Stimulated activated CD8-positive, alpha-beta memory T cell treated with anti-CD3 and anti-CD28 coated beads, Interleukin-15, amount 100 ng/mL, for 48 hours (primary cell): Measurements from ENCODE around the gene UBAP1L.

Experiments used
- DNase-seq, 2 donors: peaks; one replicate each; pipeline ENCODE4 v3.0.0-alpha.2; 2020; ENCODE audit warnings: low read depth in 2 of 2

Gene UBAP1L

GRCh38 chr15:65066635-65067316 is 48.2 kb downstream of the UBAP1L start:
- no peak for DNase-seq

- DNase-seq, result no peak
These were observed 48.9 kb downstream of the UBAP1L start for GRCh38 chr15:65066001-65066634.

DNA sequence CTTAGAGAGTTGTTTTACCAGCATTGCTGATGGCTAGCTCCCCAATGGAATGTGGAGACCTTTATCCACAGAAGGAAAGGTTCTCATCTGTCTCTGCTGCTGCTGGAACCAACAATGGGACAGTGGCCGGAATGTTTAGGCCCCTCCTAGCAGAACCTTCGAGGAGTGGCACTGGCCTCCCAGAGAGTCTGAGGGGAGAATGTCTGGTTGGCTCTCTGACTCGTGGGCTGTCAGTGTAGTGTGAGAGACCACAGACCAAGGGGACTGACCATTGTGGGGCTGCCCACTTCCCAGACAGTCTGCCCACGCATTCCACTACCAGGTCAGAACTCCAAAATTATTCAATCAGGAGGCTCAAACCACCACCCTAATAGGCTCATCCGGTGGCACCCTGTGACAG is 52.3 kb downstream of the UBAP1L start:
- DNase-seq, result no peak

GRCh38 chr15:65062061-65062460 is 52.9 kb downstream of the UBAP1L start:
- DNase-seq, result no peak

- DNase-seq, result no peak
These were observed 54.2 kb downstream of the UBAP1L start for GRCh38 chr15:65060641-65061397.

DNA sequence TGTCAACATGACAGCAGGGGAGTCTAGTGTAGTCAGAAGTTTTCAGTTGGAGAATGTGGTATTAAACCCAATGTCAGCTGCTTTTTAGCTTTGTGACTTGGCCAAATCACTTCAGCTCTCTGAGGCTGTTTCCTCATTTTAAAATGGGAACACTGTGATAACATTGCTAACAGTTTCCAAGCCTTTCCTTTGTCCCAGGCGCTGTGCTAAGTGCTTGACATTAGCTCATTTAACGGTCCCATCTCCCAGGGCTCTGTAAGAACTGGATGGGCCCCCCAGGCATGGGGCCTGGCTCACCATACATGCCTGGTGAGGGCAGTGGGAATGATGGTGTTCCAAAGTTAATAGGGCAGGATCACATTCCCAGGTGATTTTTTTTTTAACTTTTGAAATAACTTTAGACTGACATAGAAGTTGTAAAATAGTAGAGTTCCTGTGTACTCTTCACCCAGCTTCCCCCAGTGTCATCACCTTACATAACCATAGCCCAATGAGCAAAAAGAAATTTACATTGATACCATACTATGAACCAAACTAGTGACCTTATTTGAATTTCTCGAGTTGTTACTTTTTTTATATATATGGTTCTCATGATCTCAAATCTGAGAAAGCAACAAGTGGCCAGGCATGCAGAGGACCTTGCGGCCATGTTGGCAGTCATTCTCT is 54.9 kb downstream of the UBAP1L start:
- DNase-seq, result no peak

DNA sequence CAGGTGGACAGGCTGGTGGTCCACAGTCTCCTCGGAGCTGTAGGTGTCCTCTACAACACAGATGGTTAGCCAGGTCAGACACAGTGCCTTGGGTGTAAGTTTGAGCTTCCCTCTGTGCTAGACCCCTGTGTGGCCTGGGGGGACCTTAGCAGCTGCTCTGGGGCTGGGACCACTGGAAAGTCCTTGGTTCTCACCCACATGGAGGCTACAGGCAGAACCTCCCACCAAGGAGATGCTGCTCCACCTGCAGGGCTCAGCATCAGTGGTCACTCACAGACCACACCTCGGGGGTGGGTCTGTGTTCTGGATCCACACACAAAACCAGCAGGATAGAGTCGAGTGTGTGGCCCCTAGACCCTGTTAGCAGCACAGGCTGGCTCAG is 55.6 kb downstream of the UBAP1L start:
- no peak for DNase-seq

DNA sequence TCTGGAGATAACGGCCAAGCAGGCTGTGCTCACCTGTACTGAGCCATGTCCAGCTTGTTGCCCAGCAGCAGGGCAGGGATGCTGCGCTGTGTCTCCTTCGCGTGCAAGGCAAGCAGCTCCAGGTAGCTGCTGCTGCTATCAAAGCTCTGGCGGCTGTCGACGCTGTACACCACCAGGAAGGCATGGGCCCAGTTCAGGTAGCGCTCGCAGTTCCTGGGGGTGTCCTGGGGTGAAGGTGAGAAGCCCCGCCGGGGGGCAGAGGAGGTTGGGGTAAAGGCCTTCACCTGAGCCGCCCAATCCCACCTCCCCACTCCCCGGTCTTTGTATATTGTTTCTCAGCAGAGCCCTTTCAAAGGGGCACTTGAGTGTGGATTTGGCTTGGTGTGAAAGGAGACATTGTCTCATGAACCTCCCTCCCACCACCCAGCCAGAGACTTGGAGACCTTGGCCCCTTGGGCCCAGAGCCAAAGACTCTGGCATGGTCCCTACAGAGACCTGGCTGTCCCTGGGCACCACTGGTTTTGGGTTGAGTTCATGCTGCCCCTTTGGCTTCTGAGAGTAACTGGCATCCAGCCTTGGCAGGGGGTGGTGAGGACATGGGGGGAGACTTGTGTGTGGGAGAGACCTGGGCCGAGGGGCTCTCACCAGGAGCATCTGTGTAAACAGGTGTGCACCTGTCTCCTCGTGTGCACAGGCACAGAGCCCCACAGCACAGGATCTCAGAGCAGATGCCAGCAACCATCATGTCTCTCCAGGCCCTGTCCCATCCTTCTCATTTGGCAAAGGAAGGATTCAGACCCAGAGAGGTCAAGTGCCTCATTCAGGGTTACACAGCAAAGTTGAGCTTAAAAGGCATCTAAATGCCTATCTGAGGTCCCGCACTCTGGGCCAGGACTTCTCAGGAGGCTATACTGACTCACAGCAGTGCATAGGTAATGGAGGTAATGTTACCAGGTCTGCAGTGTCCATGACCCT is 56.3 kb downstream of the UBAP1L start:
- no peak for DNase-seq

GRCh38 chr15:65057549-65057940 is 57.5 kb downstream of the UBAP1L start:
- DNase-seq, result no peak

GRCh38 chr15:65056868-65057548 is 58.0 kb downstream of the UBAP1L start:
- DNase-seq, result no peak

DNA sequence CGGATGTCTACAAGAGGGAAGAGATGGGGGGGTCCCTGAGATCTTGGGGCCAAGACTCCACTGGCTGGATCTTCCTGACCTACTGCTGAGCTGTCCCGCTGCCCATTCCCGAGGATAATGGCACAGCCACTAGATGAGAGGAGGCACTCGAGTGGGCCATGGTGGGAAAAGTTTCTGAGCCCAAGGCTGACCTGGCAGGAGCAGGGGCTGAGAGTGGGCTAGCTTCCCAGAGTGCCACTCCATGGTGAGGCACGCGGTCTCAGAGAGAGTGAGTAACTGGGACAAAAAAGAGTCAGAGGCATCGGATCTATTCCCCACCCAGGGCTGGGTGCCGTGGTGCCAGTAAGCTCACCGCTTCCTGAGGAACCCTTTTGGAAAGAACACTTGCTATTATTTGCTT is 58.9 kb downstream of the UBAP1L start:
- DNase-seq, result no peak

GRCh38 chr15:65055201-65055870 is 59.7 kb downstream of the UBAP1L start:
- DNase-seq, result no peak

- peak; percentile 18 to 43 for DNase-seq
These were observed 60.4 kb downstream of the UBAP1L start for GRCh38 chr15:65054333-65055200.

DNA sequence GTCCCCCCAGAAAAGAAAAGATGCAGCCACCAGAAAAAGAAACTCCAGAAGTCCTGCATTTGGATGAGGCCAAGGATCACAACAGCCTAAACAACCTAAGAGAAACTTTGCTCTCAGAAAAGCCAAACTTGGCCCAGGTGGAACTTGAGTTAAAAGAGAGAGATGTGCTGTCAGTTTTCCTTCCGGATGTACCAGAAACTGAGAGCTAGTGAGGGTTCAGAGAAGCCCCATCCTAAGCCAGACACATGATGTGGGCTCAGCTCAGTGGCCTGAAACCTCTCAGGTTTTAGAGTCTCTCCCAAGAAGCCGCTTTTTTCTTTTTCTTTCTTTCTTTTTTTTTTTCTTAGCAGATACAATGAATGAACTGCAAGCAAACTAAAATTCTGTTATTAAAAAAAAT is 62.0 kb downstream of the UBAP1L start:
- DNase-seq, result no peak

DNA sequence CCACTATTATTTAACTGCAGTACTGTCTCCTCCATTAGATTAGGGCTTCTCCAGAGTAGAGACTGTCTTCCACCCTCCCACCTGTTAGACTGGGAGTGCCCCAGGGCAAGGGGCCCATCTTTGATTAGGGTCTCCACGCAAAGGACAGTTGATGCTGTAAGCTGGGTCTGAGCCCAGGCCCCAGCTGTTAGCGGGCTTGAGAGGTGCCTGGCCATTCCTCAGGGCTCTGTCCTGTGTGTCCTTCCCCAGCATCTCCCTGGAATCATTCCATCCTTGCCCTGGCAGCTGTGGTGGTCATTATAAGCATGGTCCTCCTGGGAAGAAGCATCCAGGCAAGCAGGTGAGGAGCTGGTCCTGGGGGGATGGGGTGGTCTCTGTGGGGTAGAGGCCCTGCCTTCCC is 63.7 kb downstream of the UBAP1L start:
- no peak for DNase-seq

- no peak for DNase-seq
These were observed 64.7 kb downstream of the UBAP1L start for GRCh38 chr15:65050270-65050669.

DNA sequence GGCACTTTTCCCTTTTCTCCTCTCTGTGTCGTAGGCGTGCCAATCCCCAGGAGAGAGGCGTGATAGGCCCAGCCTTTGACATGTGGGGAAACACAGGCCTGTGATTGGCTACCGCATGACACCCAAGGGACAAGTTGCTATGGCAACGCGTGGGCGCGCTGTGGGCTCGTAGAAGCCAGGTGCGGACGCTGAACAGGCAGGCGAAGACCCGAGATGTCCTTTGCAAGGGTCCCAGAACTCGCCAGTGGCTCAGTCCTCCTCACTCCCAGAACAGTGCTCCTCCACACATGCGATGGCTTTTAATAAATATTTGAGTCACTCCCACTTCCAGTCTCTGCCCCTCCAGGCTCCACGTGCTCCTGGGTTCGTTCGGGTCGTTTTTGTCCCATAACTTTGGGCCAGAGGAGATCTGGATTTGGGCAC is 65.6 kb downstream of the UBAP1L start:
- DNase-seq, result peak; percentile 83 to 85

DNA sequence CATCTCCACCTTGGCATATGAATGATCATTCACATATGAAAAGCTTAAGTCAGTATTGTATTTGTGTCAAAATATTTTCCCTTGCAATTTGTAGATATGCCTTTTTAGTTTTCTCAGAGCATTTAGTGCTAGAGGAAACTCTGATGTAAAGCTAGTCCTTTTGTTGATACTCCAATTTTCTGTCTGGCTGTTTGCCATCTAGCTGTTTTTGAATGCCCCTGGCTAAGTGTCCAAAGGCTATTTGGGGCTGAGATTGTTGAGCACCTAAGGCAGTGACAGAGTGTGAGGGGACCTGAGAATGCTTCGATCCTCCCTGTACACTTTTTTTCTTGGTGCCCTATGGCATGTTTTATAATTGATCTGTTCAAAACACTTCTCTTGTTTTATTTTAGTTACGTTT is 66.8 kb downstream of the UBAP1L start:
- DNase-seq, result no peak
